ENCODE measurements around the gene RNASE8.

DNA sequence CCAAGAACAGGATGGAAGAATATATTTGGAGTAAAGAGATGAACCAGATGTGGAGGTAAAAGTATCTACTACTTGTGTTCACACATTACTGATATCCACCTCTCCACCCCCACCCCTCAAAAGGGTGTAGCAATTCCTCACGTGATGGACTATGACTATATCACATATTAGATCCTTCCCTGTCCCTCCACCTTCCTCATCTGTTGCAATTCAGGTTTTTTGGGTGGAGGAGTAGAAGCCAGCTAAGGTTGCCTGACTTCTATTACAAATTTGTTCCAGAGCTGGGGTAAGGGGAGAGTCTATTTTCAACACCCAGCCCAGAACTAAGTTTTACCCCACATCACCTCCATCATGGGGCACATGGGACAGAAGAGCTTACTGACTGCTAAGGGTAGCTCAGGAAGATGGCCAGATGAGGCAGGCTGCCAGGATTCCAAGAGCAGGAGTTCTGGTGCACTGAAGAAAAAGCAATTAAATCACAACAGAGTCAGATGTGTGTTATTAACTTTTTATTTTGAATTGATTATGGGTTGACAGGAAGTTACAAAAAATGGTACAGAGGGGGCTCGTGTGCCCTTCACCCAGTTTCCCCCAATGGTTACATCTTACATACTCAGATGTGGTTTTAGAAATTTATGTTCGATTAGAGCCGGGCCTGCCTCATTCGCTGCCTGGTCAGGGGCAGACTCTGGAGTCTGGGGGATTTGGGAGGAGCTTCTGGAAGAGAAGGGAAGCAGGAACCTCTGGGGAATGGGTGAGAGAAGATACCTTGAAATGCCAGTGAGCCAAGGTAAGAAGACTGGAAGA is 25.1 kb upstream of the RNASE8 start:
- TF ChIP-seq, protein P1, sequence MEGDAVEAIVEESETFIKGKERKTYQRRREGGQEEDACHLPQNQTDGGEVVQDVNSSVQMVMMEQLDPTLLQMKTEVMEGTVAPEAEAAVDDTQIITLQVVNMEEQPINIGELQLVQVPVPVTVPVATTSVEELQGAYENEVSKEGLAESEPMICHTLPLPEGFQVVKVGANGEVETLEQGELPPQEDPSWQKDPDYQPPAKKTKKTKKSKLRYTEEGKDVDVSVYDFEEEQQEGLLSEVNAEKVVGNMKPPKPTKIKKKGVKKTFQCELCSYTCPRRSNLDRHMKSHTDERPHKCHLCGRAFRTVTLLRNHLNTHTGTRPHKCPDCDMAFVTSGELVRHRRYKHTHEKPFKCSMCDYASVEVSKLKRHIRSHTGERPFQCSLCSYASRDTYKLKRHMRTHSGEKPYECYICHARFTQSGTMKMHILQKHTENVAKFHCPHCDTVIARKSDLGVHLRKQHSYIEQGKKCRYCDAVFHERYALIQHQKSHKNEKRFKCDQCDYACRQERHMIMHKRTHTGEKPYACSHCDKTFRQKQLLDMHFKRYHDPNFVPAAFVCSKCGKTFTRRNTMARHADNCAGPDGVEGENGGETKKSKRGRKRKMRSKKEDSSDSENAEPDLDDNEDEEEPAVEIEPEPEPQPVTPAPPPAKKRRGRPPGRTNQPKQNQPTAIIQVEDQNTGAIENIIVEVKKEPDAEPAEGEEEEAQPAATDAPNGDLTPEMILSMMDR (IDR thresholded peaks at IDR 0.05), result no peak
- TF ChIP-seq EP300 (IDR thresholded peaks at IDR 0.05), result no peak

Measured in stomach (tissue), 4 donors.